ENCODE data around the gene TTC9B. TPM values are rescaled to one million over a fixed set of nuclear protein-coding genes. Genes with fewer than 3 reads are reported as not detected.

TTC9B gene
- total and polyA plus RNA-seq, 2 experiments from 2014 or later = 0.13 TPM; not detected in 1

GRCh38 chr19:40214936-40215335, 3.2 kb downstream of the TTC9B start:
- H3K4me1 ChIP-seq (ENCODE audit: low read depth) = no peaks in the 10 kb centered on the region
- peaks cover 2% of the 10 kb centered on the region for H3K36me3 ChIP-seq
- H3K27me3 ChIP-seq = peaks cover 40% of the 10 kb centered on the region
- no peak for DNase-seq (ENCODE audit: low read depth in 1 of 2, low spot score in 1 of 2)
- TF ChIP-seq CTCF (IDR thresholded peaks at IDR 0.05; ENCODE audit: low read depth, low read length) = no peak
- H3K27ac ChIP-seq = no peak overlapping the region
- H3K4me3 ChIP-seq = no peak overlapping the region
- no peaks in the 10 kb centered on the region for H3K9me3 ChIP-seq (ENCODE audit: low read depth)

- Histone ChIP-seq H3K9me3 (ENCODE audit: low read depth) (no peaks in the 10 kb centered on the region), H3K27ac (no peak overlapping the region), H3K27me3 (peaks cover 31% of the 10 kb centered on the region), H3K36me3 (peaks cover 6% of the 10 kb centered on the region), H3K4me3 (no peak overlapping the region), H3K4me1 (ENCODE audit: low read depth) (no peaks in the 10 kb centered on the region)
- no peak for DNase-seq (ENCODE audit: low read depth in 1 of 2, low spot score in 1 of 2)
- TF ChIP-seq CTCF (IDR thresholded peaks at IDR 0.05; ENCODE audit: low read depth, low read length) = no peak
Observed at GRCh38 chr19:40213882-40214570, 4.2 kb downstream of the TTC9B start.

- no peaks in the 10 kb centered on the region for H3K4me1 ChIP-seq (ENCODE audit: low read depth)
- H3K27me3 ChIP-seq = peaks cover 24% of the 10 kb centered on the region
- H3K27ac ChIP-seq = no peak overlapping the region
- no peak overlapping the region for H3K4me3 ChIP-seq
- no peak for DNase-seq (ENCODE audit: low read depth in 1 of 2, low spot score in 1 of 2)
- H3K36me3 ChIP-seq = peaks cover 6% of the 10 kb centered on the region
- TF ChIP-seq CTCF (IDR thresholded peaks at IDR 0.05; ENCODE audit: low read depth, low read length) = no peak
- no peaks in the 10 kb centered on the region for H3K9me3 ChIP-seq (ENCODE audit: low read depth)
Observed at GRCh38 chr19:40213251-40213829, 4.8 kb downstream of the TTC9B start.

- no peak for TF ChIP-seq CTCF (IDR thresholded peaks at IDR 0.05; ENCODE audit: low read depth, low read length)
- Histone ChIP-seq H3K27ac (no peak overlapping the region), H3K36me3 (peaks cover 6% of the 10 kb centered on the region), H3K27me3 (no peaks in the 10 kb centered on the region), H3K9me3 (ENCODE audit: low read depth) (no peaks in the 10 kb centered on the region), H3K4me1 (ENCODE audit: low read depth) (no peaks in the 10 kb centered on the region), H3K4me3 (no peak overlapping the region)
- DNase-seq (ENCODE audit: low read depth in 1 of 2, low spot score in 1 of 2) = no peak
Observed at GRCh38 chr19:40210889-40211288, 7.3 kb downstream of the TTC9B start.

GRCh38 chr19:40208602-40209001, 9.6 kb downstream of the TTC9B start:
- TF ChIP-seq CTCF (IDR thresholded peaks at IDR 0.05; ENCODE audit: low read depth, low read length) = no peak

More at GRCh38 chr19:40208602-40209001, 9.6 kb downstream of the TTC9B start:
- Histone ChIP-seq H3K27me3 (no peaks in the 10 kb centered on the region), H3K4me1 (ENCODE audit: low read depth) (no peaks in the 10 kb centered on the region), H3K27ac (no peak overlapping the region), H3K4me3 (no peak overlapping the region), H3K36me3 (peaks cover 11% of the 10 kb centered on the region), H3K9me3 (ENCODE audit: low read depth) (no peaks in the 10 kb centered on the region)
- no peak for DNase-seq (ENCODE audit: low read depth in 1 of 2, low spot score in 1 of 2)

Data from cardiac muscle cell (in vitro differentiated cells and primary cell).